CD4-positive, alpha-beta T cell treated with Interleukin-4 for 1 hour (primary cell): ENCODE results near the gene HSPA12A.
A peak's percentile ranks its signal among the peaks of the same experiment; 100 is the strongest.

Experiments
- DNase-seq, 2 donors: peaks; one replicate each; pipeline ENCODE4 v3.0.0-alpha.2; 2020 to 2022

Gene HSPA12A

DNA sequence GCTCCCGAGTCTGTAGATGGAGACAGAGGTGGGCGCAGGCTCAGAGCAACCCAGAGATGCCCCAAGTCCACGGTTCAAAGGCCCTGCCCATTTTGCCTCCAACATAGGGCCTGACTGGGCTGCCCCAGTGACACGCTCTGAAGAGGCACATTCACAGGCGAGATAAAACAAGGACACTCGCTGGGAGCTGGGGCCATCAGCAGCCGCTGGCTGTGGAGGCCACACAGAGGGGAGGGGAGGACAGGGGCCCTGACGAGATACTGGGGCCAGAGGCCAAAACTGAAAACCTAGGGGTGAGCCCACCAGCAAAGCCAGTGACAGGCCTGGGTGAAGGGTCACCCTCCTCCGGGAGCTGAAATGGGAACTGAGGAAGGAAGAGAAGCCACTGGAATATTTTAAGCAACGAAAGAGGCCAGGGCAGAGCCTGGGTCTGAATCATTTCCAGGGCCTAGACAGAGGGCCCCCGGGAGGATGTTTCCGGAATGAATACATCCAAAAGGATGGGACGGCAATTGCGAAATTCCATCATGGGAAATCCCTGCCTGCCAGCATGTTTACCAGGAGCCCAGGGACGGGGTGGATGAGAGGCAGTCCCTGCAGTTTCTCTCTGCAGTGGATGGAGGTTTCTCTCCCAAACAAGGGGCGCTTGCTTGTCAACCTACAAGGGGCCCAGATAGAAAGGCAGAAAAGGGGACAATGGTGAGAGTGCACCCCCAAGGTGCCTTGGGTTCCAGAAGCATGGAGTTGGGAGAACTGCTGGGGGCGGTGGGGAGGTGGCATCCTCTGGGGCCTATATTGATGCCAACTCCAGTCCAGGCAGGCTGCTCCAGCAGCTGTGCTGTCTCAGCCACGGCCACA lies 29.0 kb upstream of the HSPA12A start:
- DNase-seq: no peak

- DNase-seq: no peak
These were observed 27.9 kb upstream of the HSPA12A start for GRCh38 chr10:116770281-116770680.

- no peak for DNase-seq
These were observed 27.4 kb upstream of the HSPA12A start for GRCh38 chr10:116769791-116770190.

GRCh38 chr10:116769368-116769767 lies 27.0 kb upstream of the HSPA12A start:
- no peak for DNase-seq

DNA sequence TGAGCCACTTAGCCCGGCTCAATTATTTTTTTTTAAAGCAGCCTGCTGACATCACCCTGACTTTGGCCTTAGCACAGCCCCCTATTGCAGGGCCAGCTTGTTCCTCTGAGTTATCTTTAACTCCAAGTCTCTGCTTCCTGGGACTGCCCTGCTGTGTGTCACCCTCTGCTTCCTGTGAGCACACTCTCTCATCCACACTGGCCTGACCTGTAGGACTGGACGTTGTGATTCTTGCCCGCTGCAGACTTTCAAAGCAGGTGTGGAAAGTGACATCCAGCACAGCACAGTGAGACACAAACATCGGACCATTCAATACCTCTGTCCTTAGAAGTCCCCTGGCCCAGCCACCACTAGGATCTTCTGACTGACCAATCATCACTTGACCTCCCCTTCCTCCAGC lies 26.4 kb upstream of the HSPA12A start:
- no peak for DNase-seq

DNA sequence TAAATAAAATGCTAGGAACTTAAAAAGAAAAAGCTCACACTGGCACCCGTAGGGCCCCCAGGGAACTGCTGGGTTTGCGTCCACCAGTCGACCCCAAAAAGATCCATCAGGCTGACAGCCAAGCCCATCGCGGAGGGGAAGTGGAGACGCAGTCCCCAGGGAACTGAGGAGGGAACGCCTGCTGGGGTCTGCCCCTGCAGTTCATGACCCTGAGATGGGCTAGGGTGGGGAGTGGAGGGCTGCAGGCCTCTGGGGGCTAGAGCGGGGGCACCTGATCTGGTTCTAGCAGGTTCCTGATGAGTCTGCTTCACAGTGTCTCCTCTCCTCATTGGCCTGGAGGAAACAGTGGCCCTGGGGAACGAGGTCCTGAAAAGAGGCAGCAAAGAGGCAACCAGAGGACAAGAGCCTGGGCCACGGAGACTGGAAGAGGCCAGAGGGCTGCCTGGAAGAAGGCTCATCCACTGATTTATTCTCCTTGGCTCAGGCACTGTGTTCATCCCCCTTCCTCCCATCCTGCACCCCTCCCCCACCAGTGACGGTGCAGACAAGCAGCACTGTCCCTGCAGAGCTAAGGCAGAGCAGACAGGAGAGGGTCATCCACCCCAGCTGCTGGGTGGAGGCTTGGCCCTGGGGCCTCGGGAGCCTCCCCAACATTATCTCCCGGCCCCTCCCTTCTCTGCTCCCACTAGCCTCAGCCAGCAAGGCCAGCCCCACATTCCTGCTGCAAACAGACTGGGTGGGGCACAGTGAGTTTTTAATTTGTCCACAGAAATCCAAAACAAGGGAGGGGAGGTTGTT lies 24.7 kb upstream of the HSPA12A start:
- DNase-seq: no peak

- DNase-seq: no peak
These were observed 24.0 kb upstream of the HSPA12A start for GRCh38 chr10:116766241-116766827.

GRCh38 chr10:116765648-116766081 lies 23.3 kb upstream of the HSPA12A start:
- peak in 1 of 2 donors; percentile 35 for DNase-seq

GRCh38 chr10:116764979-116765378 lies 22.6 kb upstream of the HSPA12A start:
- DNase-seq: no peak

DNA sequence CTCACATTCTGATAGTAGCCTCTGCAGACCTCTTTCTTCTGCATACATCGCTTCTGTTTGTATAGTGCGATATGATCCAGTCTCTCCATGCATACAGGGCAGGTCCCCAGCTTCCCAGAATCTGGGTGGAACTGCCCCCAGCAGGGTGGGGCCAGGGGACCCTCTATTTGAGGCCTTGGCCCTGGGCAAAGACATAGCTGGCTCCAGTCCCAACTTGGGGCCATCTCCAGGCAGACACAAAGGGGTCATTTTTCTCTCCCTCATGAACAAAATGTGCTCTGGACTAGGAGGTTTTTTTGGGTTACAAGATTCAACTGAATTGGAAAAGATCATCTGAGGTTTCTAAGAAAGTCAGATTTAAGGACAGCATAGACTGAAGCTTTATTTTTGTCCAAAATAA lies 21.1 kb upstream of the HSPA12A start:
- DNase-seq: no peak

GRCh38 chr10:116761883-116762282 lies 19.5 kb upstream of the HSPA12A start:
- no peak for DNase-seq

DNA sequence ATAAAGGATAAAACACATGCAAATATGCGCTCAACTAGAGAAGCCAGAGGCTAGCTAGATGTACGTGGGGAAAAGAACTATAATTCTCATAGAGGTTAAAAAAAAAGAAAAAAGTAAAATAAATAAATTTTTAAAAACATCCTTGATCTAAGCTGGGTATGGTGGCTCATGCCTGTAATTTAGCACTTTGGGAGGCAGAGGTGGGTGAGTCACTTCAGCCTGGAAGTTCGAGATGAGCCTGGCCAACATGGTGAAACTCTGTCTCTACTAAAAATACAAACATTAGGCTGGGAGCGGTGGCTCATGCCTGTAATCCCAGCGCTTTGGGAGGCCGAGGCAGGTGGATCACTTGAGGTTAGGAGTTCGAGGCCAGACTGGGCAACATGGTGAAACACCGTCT lies 18.6 kb upstream of the HSPA12A start:
- DNase-seq: no peak

DNA sequence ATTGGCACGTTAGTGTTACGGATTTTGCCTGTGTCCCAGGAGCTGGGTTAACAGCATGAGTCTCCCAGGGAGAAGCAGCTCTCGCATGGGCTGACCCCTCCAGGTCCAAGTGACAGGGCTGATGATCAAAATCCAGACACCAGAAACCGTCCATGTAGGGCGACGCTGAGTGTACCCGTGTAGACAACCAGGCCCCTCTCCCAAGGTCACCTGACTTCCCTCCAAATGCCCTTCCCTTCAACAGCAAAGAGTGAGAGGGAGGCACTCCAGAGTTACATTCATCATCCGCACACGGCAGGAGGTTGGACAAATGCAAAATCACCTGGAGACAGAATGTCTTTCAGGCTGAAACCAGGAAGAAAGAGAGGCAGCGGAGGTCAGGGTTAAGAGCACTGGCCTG lies 14.9 kb upstream of the HSPA12A start:
- DNase-seq: no peak

- DNase-seq: no peak
These were observed 13.9 kb upstream of the HSPA12A start for GRCh38 chr10:116756277-116756676.

DNA sequence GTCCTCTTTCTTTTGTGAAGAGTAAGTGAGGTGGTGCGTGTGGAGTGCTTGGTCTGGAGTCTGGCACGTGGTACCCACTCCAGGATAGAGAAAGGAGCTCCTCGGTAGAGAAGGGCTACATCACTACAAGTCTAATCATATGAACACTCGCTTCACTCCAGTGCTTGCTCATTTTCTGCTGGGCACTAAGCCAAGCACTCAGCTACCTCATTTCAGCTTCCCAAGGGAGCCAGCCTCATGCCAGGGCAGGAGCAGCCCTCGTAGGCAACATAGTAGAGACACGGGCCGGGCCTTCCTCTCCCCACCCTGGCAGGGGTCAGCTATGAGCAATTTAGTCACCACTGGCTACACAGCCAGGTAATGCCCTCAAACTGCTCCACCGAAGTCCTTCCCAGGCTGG lies 11.4 kb upstream of the HSPA12A start:
- no peak for DNase-seq

DNA sequence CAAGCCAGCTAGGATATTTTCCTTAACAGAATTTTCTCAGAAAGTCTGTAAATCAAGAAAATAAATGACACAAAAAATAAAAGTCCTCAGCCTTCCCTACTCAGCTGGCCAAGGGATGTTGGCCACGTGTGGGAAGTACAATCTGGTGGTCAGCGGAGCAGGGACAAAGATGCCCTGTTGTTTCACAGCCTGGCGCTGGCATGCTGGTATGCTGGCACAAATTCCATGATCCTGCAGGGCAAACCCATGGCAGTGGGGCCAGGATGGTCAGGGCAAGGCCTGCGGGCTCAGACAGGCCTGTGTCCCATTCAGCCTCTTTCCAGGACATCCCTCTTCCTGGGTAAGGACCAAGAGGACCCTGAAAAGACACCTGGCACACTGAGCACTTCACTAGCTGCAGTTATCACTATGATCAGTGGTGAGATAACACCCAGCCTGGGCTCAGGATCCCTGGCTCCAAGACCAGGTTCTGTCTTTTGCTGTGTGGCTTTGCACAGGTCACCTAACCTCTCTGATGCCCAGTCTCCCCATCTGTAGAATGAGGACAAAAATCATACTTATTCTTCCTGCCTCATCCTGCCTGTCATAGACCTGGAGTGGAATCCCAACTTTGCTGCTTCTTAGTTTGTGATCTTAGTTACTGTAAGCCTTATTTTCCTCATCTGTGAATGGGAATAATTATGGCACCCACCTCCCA lies 10.8 kb upstream of the HSPA12A start:
- no peak for DNase-seq

- DNase-seq: no peak
These were observed 10.2 kb upstream of the HSPA12A start for GRCh38 chr10:116752563-116752962.

DNA sequence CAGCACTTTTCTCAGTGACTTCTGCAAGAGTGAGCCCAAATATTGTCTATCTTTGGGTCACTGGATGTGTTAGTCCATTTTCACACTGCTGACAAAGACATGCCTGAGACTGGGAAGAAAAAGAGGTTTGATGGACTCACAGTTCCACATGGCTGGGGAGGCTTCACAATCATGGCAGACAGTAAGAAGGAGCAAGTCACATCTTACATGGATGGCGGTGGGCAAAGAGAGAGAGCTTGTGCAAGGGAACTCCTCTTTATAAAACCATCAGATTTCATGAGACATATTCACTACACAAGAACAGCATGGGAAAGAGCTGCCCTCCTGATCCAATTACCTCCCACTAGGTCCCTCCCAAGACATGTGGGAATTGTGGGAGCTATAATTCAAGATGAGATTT lies 6.1 kb upstream of the HSPA12A start:
- no peak for DNase-seq

- DNase-seq: no peak
These were observed 5.7 kb upstream of the HSPA12A start for GRCh38 chr10:116748041-116748440.

DNA sequence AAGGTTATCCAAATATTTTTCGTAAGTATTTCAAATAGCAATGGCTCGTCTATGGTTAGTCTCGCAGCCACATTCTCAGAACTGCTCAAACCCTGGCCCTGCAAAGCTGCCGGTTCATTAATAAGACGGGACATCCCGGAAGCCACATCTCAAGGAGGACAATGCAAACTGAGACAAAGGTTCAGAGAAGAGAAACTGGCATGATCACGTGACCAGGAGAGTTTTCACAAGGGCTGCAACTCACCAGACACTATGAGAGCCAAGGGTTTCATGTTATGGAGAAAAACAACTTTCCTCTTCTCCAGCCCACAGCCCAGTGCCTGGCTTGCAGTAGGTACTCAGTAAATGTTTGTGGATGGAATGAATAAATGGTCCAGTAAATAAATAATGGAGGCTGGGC lies 5.0 kb upstream of the HSPA12A start:
- DNase-seq: no peak

DNA sequence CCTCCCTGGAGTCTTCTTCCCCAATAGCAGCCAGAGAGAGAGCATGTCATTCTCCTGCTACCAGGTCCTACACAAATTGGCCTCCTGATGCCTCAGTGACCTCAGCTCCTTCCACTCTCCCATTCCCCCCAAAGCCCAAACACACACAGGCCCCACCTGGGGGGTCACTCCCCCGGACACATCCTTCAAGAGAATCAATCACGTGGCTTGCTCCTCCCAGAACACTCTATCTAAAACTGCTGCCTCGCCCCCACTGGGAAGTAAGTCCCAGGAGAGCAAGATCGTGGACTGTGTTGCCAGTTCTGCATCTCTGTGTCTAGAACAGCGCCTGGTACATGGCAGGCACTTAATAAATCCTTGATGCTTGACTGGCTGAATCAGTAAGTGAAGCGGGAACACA lies 2.5 kb upstream of the HSPA12A start:
- DNase-seq: no peak

DNA sequence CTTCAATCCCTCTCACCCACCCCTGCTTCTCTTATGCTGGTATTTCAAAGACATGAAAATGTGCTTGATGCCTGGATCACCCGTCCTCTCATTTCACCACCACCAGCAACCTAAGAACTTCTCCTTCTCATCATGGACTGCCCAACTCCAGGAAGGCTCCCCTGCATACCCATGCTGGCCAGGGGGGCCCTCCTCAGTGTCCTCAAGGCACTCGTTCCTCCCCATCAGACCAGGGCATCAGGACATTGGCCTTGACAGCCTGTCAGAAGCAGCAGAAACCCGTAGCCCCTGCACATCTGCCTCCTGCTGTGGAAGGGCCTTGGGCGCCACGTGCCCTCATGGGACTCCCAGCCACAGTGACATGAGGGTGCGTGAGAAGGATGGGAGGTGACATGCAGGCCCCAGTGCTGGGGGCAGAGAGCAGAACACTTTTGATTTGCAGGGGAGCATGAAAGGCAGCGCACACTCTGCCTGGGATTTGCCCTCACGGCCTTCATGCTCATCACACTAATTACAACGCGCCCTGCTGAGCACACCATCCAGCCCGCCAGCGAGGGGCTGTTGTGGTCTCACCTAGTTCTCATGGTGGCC lies 1.9 kb upstream of the HSPA12A start:
- no peak for DNase-seq
